MCF 10A (cell line): ENCODE measurements around the gene SVOP. TPM values are rescaled to one million over a fixed set of nuclear protein-coding genes. Genes with fewer than 3 reads are reported as not detected.

Source experiments
- BruUV-seq: library from RNA; stranded (reverse); fragments of 400-500 nt; replicated peaks from 2 replicates; lab custom pipeline; 2021; lab: Mats Ljungman, UMichigan
- CTCF ChIA-PET: fragments of 300-600 bp; sonication (Branson Sonifier 250); formaldehyde crosslinking; extraction: SDS; loops from one replicate; lab custom pipeline; 2021; ENCODE audit warnings: antibody characterized with exemption, inconsistent platforms; lab: Yijun Ruan, JAX
- POLR2A ChIA-PET: fragments of 300-600, 350-650 bp; sonication (Branson Sonifier 250); formaldehyde crosslinking; extraction: SDS; loops from one replicate; lab custom pipeline; 2020; ENCODE audit warnings: antibody characterized with exemption, inconsistent platforms; lab: Yijun Ruan, JAX
- DNase-seq: peaks from one replicate; pipeline ENCODE4 v3.0.0-alpha.2; 2018; ENCODE audit not compliant: unreplicated experiment
- H3K27ac Mint-ChIP-seq: one replicate; pipeline ENCODE4 v1.8.0; 2022; ENCODE audit warnings: mild to moderate bottlenecking, low read depth, mixed read lengths; ENCODE audit not compliant: unreplicated experiment
- H3K27me3 Mint-ChIP-seq: one replicate; pipeline ENCODE4 v1.8.0; 2022; ENCODE audit warnings: mixed read lengths; ENCODE audit not compliant: insufficient read depth, unreplicated experiment
- H3K36me3 Mint-ChIP-seq: one replicate; pipeline ENCODE4 v1.8.0; 2022; ENCODE audit warnings: mild to moderate bottlenecking, moderate library complexity, mixed read lengths; ENCODE audit not compliant: insufficient read depth, unreplicated experiment
- H3K4me1 Mint-ChIP-seq: one replicate; pipeline ENCODE4 v1.8.0; 2022; ENCODE audit warnings: mixed read lengths; ENCODE audit not compliant: insufficient read depth, unreplicated experiment
- H3K4me3 Mint-ChIP-seq: one replicate; pipeline ENCODE4 v1.8.0; 2022; ENCODE audit warnings: mild to moderate bottlenecking, moderate library complexity, mixed read lengths; ENCODE audit not compliant: unreplicated experiment
- H3K9me3 Mint-ChIP-seq: one replicate; pipeline ENCODE4 v1.8.0; 2022; ENCODE audit warnings: mixed read lengths; ENCODE audit not compliant: unreplicated experiment
- CTCF ChIP-seq: fragments of 200-600 bp; IDR thresholded peaks from one replicate; pipeline ENCODE4 v1.8.0; 2022; ENCODE audit warnings: antibody characterized with exemption, mild to moderate bottlenecking; ENCODE audit not compliant: unreplicated experiment
- intact Hi-C: fragments of 100-400 bp; cut with micrococcal nuclease; formaldehyde crosslinking; loops from 2 replicates; pipeline ENCODE4 v1.14.1; 2022
- total RNA-seq: library from RNA; stranded (reverse); gene quantifications from 2 replicates; pipeline ENCODE4 v1.2.3, GENCODE V29; 2022

SVOP gene
- total RNA-seq, 1 experiment from 2014 or later, result not detected

GRCh38 chr12:108969622-108970021, 51.2 kb downstream of the SVOP start:
- Mint-ChIP-seq H3K4me3 (no peak overlapping the region), H3K4me1 (no peaks in the 10 kb centered on the region), H3K27ac (no peak overlapping the region), H3K27me3 (peaks cover 28% of the 10 kb centered on the region), H3K36me3 (no peaks in the 10 kb centered on the region), H3K9me3 (no peaks in the 10 kb centered on the region)
- no peak for TF ChIP-seq CTCF
- CTCF ChIA-PET, result interaction anchor here (0.7 kb wide), 1 partner anchor 354 kb away, joined by 3 read pairs; no protein-coding TSS in a partner anchor
- POLR2A ChIA-PET, result no interaction called here
- no peak for DNase-seq
- no TSS peak for BruUV-seq
- intact Hi-C loops, result no loop called here

- Mint-ChIP-seq H3K36me3 (no peaks in the 10 kb centered on the region), H3K4me1 (no peaks in the 10 kb centered on the region), H3K9me3 (no peaks in the 10 kb centered on the region), H3K27ac (no peak overlapping the region), H3K4me3 (no peak overlapping the region), H3K27me3 (peaks cover 28% of the 10 kb centered on the region)
- no peak for TF ChIP-seq CTCF
- intact Hi-C loops, result no loop called here
- ChIA-PET CTCF (no interaction called here), POLR2A (no interaction called here)
- DNase-seq, result peak; percentile 27
- no TSS peak for BruUV-seq
These were observed 52.9 kb downstream of the SVOP start for GRCh38 chr12:108967869-108968540.

DNA sequence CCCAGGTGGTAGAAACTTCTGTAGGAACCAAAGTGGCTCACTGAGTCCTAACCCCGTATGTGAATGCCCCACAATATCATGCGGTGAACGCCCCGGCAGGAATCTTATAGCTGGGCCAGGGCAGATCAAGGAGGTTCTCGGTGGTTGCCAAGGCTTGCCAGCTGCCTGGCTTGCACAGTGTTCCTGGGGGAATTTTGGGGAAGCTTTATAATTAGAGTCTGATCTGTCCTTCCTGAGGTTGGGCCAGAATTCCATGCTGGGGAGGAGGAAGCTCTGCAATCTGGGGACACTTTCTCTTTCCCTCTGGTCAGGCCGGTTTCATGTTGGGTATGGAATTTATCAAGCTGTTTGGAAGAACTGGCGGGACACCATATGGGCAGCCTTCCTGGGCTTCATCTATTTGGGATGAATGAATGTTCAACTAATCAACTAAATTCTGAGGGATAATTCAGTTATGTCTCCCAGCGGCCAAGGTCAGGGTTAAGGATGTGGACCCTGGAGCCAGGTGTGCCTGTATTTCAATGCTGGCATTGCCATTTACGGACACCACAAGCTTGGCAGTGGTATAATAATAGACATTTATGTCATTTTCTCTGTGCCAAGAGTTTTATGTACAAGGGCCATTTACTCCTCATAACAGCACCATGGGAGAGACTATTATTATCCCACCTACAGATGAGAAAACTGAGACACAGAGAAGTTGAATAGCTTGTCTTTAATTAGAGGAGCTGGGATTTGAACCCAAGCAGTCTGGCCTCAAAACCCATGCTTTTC, 54.3 kb downstream of the SVOP start:
- BruUV-seq, result no TSS peak
- no peak for DNase-seq
- Mint-ChIP-seq H3K27me3 (peaks cover 28% of the 10 kb centered on the region), H3K9me3 (no peaks in the 10 kb centered on the region), H3K4me1 (no peaks in the 10 kb centered on the region), H3K4me3 (no peak overlapping the region), H3K27ac (no peak overlapping the region), H3K36me3 (no peaks in the 10 kb centered on the region)
- ChIA-PET CTCF (interaction anchor here (0.7 to 1.2 kb wide), 3 partner anchors 13 to 83 kb away, joined by 3 to 6 read pairs (median 3); no protein-coding TSS in a partner anchor), POLR2A (no interaction called here)
- no peak for TF ChIP-seq CTCF
- intact Hi-C loops, result no loop called here

DNA sequence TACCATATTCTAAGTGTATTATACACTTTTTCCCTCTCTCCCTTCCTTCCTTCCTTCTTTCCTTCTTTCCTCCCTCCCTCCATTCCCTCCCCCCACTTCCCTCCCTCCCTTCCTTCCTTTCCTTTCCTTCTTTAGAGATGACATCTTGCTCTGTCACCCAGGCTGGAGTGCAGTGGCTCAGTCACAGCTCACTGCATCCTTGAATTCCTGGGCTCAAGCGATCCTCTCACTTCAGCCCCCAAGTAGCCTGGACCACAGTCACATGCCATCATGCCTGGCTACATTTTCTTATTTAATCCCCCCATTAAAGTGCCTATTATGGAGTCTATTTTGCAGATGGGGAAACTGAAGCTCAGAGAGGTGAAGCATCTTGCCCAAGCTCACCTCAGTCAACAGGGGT, 55.0 kb downstream of the SVOP start:
- Mint-ChIP-seq H3K4me1 (no peaks in the 10 kb centered on the region), H3K4me3 (no peak overlapping the region), H3K27ac (no peak overlapping the region), H3K36me3 (no peaks in the 10 kb centered on the region), H3K27me3 (peaks cover 28% of the 10 kb centered on the region), H3K9me3 (no peaks in the 10 kb centered on the region)
- BruUV-seq, result no TSS peak
- intact Hi-C loops, result no loop called here
- no peak for DNase-seq
- CTCF ChIA-PET, result interaction anchor here (1.2 kb wide), 1 partner anchor 15 kb away, joined by 3 read pairs; no protein-coding TSS in a partner anchor
- POLR2A ChIA-PET, result interaction anchor here (0.6 kb wide), 1 partner anchor 11 kb away, joined by 3 read pairs; no protein-coding TSS in a partner anchor
- no peak for TF ChIP-seq CTCF
